ENCODE data around the gene CFI. TPM values are rescaled to one million over a fixed set of nuclear protein-coding genes. Genes with fewer than 3 reads are reported as not detected.

Gene CFI
- total and polyA plus RNA-seq, 2 experiments from 2014 or later, result 0.18 to 0.22 TPM

DNA sequence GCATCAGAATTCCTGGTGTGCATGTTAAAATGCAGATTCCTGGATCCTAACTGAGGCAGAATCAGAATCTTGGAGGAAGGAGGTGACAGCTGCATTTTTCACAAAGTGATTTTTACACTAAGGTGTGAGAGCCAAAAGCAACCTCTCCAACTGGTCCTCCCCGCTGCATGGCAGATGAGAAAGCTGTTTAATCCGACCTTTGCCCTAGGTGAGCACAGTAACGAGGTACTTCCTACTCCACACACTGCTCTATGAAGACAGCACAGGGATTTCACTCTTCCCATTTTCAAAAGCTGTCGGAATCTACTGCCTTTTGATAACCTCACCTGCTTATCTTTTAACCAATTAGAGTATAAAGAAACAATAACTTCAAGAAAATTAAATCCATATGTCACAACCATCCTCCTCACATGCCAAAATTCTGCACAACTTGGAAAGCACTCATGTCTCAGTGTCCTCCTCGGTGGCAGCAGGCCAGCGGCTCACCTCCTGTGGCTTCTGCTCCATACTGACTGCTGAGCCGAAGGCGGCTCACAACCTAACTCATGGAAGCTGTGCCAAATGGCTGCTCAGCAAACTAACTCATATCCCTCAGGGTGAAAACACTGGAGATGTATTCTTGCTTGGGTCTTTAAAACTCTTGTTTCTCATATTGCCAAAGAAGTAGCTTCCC is 102.1 kb downstream of the CFI start:
- peaks cover 11% of the 10 kb centered on the region for H3F3A ChIP-seq (ENCODE audit: insufficient read depth)
- H3K4me3 ChIP-seq, result no peak overlapping the region
- H3K9me3 ChIP-seq (ENCODE audit: low read depth), result no peaks in the 10 kb centered on the region
- H3K4me2 ChIP-seq (ENCODE audit: unreplicated experiment), result no peak overlapping the region
- H4K20me1 ChIP-seq (ENCODE audit: insufficient read depth), result no peaks in the 10 kb centered on the region
- DNase-seq, result no peak
- peaks cover 26% of the 10 kb centered on the region for H3K79me2 ChIP-seq (ENCODE audit: insufficient read depth)
- no peaks in the 10 kb centered on the region for H3K27me3 ChIP-seq (replicated peaks; ENCODE audit: insufficient read depth)
- peaks cover 12% of the 10 kb centered on the region; the same call in 1 of the 2 replicates for H3K4me1 ChIP-seq (ENCODE audit: insufficient read depth)
- H3K9me2 ChIP-seq (ENCODE audit: insufficient read depth), result no peaks in the 10 kb centered on the region
- in situ Hi-C loops (cut with MboI), result no loop called here
- no peak overlapping the region for H3K9ac ChIP-seq
- H2AFZ ChIP-seq, result no peak overlapping the region
- no peak overlapping the region for H3K27ac ChIP-seq
- TF ChIP-seq EZH2phosphoT487 (IDR thresholded peaks at IDR 0.05; ENCODE audit: insufficient read depth, low read depth), result no peak
- TF ChIP-seq EZH2 (IDR thresholded peaks at IDR 0.05; ENCODE audit: insufficient read depth, poor library complexity, severe bottlenecking), result no peak
- no peaks in the 10 kb centered on the region; the same call in 1 of the 2 replicates for H3K36me3 ChIP-seq (ENCODE audit: low read depth)
- WGBS, 2 experiments (ENCODE audit: low coverage in 1 of 2, low lambda C conversion rate in 2 of 2, missing lambda C conversion rate in 2 of 2), result 82% methylated on average over 8 of the region's 8 CpGs

DNA sequence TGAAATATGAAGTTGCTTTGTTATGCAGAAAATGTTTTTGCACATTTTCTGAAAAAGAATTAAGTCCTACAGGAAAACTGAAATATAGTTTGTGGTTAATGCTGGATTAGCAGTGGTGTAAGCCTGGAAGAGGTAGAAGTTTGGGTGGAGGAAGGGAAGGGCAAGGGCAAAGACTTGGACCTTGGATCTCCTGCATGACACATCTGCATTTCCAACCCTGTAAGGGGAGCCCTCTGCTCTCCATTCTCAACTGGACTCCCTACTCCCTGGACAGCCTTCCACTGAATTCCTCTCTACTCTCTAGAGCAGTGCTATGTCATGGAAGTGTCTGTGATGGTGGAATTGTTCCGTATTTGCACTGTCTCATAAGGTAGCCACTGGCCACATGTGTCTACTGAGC is 103.1 kb downstream of the CFI start:
- H3K27me3 ChIP-seq (replicated peaks; ENCODE audit: insufficient read depth), result no peaks in the 10 kb centered on the region
- no peaks in the 10 kb centered on the region for H4K20me1 ChIP-seq (ENCODE audit: insufficient read depth)
- no peaks in the 10 kb centered on the region for H3K9me2 ChIP-seq (ENCODE audit: insufficient read depth)
- H3K36me3 ChIP-seq (ENCODE audit: low read depth), result no peaks in the 10 kb centered on the region; the same call in 1 of the 2 replicates
- TF ChIP-seq EZH2phosphoT487 (IDR thresholded peaks at IDR 0.05; ENCODE audit: insufficient read depth, low read depth) (no peak), EZH2 (IDR thresholded peaks at IDR 0.05; ENCODE audit: insufficient read depth, poor library complexity, severe bottlenecking) (no peak)
- H3K4me1 ChIP-seq (ENCODE audit: insufficient read depth), result peaks cover 8% of the 10 kb centered on the region; the same call in 1 of the 2 replicates
- peaks cover 2% of the 10 kb centered on the region; the same call in 1 of the 2 replicates for H3F3A ChIP-seq (ENCODE audit: insufficient read depth)
- H3K9ac ChIP-seq, result no peak overlapping the region
- H3K4me3 ChIP-seq, result no peak overlapping the region
- no peak for DNase-seq
- no peak overlapping the region for H3K27ac ChIP-seq
- H3K4me2 ChIP-seq (ENCODE audit: unreplicated experiment), result no peak overlapping the region
- in situ Hi-C loops (cut with MboI), result no loop called here
- no peak overlapping the region for H2AFZ ChIP-seq
- H3K9me3 ChIP-seq (ENCODE audit: low read depth), result no peaks in the 10 kb centered on the region
- H3K79me2 ChIP-seq (ENCODE audit: insufficient read depth), result peaks cover 26% of the 10 kb centered on the region
- 94 to 97% methylated on average over 1 of the region's 1 CpG for WGBS, 2 experiments (ENCODE audit: low coverage in 1 of 2, low lambda C conversion rate in 2 of 2, missing lambda C conversion rate in 2 of 2)

DNA sequence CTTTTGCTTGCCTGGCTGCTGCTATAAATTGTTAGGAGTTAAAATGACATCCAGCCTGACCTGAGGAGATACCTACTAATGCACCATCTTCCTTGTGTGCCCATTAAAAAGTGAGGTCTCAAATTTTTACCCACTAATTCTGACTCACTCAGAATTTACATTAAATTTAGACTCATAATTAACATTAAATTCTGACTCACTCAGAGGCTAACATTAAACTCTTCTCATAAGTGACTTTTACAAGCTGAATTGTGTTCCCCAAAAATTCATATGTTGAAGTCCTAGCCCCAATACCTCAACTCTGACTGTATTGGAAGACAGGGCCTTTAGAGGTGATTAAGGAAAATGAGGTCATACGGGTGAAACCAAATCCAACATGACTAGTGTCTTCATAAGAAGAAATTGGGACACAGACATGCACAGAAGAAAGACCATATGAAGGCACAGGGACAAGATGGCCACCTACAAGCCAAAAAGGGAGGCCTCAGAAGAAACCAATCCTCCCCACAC is 110.3 kb downstream of the CFI start:
- H3K27ac ChIP-seq, result no peak overlapping the region
- H3K79me2 ChIP-seq (ENCODE audit: insufficient read depth), result no peaks in the 10 kb centered on the region
- no peak overlapping the region for H3K9ac ChIP-seq
- H3K4me3 ChIP-seq, result no peak overlapping the region
- H3K27me3 ChIP-seq (replicated peaks; ENCODE audit: insufficient read depth), result no peaks in the 10 kb centered on the region
- in situ Hi-C loops (cut with MboI), result no loop called here
- DNase-seq, result peak; percentile 23
- no peaks in the 10 kb centered on the region for H3K9me3 ChIP-seq (ENCODE audit: low read depth)
- H4K20me1 ChIP-seq (ENCODE audit: insufficient read depth), result no peaks in the 10 kb centered on the region
- H3K9me2 ChIP-seq (ENCODE audit: insufficient read depth), result no peaks in the 10 kb centered on the region
- H3F3A ChIP-seq (ENCODE audit: insufficient read depth), result no peaks in the 10 kb centered on the region
- peaks cover 6% of the 10 kb centered on the region; the same call in 1 of the 2 replicates for H3K4me1 ChIP-seq (ENCODE audit: insufficient read depth)
- H3K36me3 ChIP-seq (ENCODE audit: low read depth), result peaks cover 20% of the 10 kb centered on the region
- 80 to 94% methylated on average over 1 of the region's 1 CpG for WGBS, 2 experiments (ENCODE audit: low coverage in 1 of 2, low lambda C conversion rate in 2 of 2, missing lambda C conversion rate in 2 of 2)
- no peak overlapping the region for H3K4me2 ChIP-seq (ENCODE audit: unreplicated experiment)
- TF ChIP-seq EZH2phosphoT487 (IDR thresholded peaks at IDR 0.05; ENCODE audit: insufficient read depth, low read depth), result no peak
- TF ChIP-seq EZH2 (IDR thresholded peaks at IDR 0.05; ENCODE audit: insufficient read depth, poor library complexity, severe bottlenecking), result no peak
- H2AFZ ChIP-seq, result no peak overlapping the region

Other genes with a start within 250 kb of the CFI start
- gene MCUB, start 241.8 kb downstream of the CFI start, total RNA-seq (2014; rRNA removed; shearing (Covaris generic)), result 34.1 and 52.6 TPM in 2 replicates
- gene MCUB, start 241.8 kb downstream of the CFI start, polyA plus RNA-seq (2016; fragmentation: Nextera tagmentation; extraction: Ambion mirVana), result 30.1 and 32.9 TPM in 2 replicates
- gene CASP6, start 98.6 kb downstream of the CFI start, total RNA-seq (2014; rRNA removed; shearing (Covaris generic)), result 15.4 and 15.8 TPM in 2 replicates
- 18.5 and 27.3 TPM in 2 replicates for gene CASP6, start 98.6 kb downstream of the CFI start, polyA plus RNA-seq (2016; fragmentation: Nextera tagmentation; extraction: Ambion mirVana)
- 11.4 and 14.4 TPM in 2 replicates for gene PLA2G12A, start 71.9 kb downstream of the CFI start, total RNA-seq (2014; rRNA removed; shearing (Covaris generic))
- gene PLA2G12A, start 71.9 kb downstream of the CFI start, polyA plus RNA-seq (2016; fragmentation: Nextera tagmentation; extraction: Ambion mirVana), result 41.5 and 44.8 TPM in 2 replicates
- gene GAR1, start 13.8 kb upstream of the CFI start, total RNA-seq (2014; rRNA removed; shearing (Covaris generic)), result 5.9 and 8.5 TPM in 2 replicates
- 42.3 and 42.7 TPM in 2 replicates for gene GAR1, start 13.8 kb upstream of the CFI start, polyA plus RNA-seq (2016; fragmentation: Nextera tagmentation; extraction: Ambion mirVana)
- 0.13 TPM in 1 of 2 replicates, not detected in the other for gene RRH, start 26.0 kb upstream of the CFI start, total RNA-seq (2014; rRNA removed; shearing (Covaris generic))
- gene RRH, start 26.0 kb upstream of the CFI start, polyA plus RNA-seq (2016; fragmentation: Nextera tagmentation; extraction: Ambion mirVana), result not detected in 2 replicates
- gene LRIT3, start 46.1 kb upstream of the CFI start, total RNA-seq (2014; rRNA removed; shearing (Covaris generic)), result 0.11 TPM in 1 of 2 replicates, not detected in the other
- not detected in 2 replicates for gene LRIT3, start 46.1 kb upstream of the CFI start, polyA plus RNA-seq (2016; fragmentation: Nextera tagmentation; extraction: Ambion mirVana)
- 0.13 and 0.43 TPM in 2 replicates for gene EGF, start 110.9 kb upstream of the CFI start, total RNA-seq (2014; rRNA removed; shearing (Covaris generic))
- not detected in 2 replicates for gene EGF, start 110.9 kb upstream of the CFI start, polyA plus RNA-seq (2016; fragmentation: Nextera tagmentation; extraction: Ambion mirVana)